ENCODE measurements around the gene GCGR.

Gene GCGR

DNA sequence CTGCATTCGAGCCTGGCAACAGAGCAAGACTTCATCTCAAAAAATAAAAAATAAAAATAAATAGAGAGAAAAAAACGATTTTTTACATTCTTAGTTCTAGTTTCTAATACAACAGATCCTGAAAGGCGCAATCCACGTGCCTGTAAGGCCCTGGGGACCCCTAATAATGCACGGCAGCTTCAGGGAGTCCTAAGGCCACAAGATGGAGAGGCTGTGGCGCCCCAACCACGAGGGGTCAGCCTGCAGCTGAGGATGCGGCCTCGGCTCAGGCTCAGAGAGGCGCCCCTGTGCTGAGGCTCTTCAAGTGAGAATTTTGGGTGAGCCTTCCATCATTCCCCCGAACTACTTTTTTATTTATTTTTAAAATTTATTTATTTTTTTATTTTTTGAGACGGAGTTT lies 45.5 kb downstream of the GCGR start:
- DNase-seq (ENCODE audit: low read depth), result no peak

DNA sequence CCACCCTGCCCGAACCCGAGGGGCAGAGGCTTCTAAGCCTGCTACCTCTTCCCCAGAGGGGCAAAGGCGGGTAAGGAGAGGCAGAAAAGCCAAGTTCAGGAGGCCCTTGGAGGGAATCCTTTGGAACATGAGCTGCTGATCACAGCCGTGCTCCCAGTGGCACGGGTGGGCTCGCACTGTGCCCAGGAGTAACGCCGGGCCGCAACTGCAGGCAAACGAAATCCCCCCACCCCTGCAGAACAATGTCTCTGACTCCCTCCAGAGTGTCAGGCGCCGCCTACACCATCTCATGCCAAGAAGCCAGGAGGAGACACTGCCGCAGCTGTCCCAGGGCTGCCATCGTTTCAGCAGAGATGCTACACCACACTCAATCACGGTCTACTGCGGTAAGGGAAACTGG lies 47.5 kb downstream of the GCGR start:
- no peak for DNase-seq (ENCODE audit: low read depth)

DNA sequence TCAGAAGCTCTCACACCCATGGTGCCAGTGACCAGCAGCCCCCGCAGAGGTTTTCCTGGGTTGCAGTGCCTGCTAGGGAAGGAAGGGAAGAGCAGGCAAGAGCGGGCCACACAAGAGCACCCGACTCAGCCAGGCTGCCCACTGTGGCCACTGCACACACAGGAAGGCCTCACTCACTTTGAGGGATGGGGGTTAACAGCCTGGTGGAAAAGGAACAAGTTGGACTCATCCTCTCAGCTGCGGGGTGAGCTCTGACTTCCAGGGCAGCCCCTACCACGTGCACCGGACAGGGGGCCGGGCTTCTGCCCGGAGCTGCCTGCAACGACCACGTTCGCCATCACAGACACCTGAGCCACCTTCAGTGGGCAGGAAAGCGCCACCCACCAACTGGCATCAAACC lies 48.3 kb downstream of the GCGR start:
- no peak for DNase-seq (ENCODE audit: low read depth)

DNA sequence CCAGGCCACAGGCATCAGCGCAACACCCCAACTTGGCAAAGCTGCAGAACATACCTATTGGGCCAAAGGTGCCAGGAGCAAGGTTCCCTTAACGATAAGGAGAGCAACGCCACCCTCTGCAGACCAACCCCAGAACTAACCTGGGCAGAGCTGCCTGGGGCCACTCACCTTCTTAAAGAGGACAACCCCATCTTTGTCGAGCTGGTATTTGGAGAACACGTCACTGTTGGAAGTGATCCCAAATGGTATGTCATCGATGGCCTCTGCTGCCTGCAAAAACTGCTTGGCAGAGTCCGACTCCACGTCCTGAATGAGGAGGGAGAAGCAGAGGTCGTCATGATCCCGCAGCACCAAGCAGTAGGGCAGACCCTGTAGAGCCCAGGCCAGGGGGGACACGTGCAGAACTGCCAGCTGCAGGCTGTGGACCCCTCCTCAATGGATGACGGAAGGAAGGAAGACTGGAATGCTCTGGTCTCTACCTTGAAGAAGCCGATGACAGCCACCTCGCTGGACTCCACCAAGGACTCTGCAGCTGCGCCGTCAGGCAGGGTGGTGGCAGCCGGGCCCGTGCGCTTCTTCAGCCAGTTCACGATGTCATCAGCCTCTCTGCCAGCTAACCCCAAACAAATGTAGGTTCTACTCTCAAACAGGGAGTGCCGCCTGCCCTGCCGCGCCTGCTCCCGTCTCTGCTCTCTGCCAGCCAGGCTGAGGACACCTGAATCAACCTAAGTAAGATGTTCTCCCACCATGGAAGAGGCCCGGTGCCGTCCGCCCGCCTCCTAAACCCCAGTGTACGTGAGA lies 51.2 kb downstream of the GCGR start:
- DNase-seq (ENCODE audit: low read depth), result no peak

DNA sequence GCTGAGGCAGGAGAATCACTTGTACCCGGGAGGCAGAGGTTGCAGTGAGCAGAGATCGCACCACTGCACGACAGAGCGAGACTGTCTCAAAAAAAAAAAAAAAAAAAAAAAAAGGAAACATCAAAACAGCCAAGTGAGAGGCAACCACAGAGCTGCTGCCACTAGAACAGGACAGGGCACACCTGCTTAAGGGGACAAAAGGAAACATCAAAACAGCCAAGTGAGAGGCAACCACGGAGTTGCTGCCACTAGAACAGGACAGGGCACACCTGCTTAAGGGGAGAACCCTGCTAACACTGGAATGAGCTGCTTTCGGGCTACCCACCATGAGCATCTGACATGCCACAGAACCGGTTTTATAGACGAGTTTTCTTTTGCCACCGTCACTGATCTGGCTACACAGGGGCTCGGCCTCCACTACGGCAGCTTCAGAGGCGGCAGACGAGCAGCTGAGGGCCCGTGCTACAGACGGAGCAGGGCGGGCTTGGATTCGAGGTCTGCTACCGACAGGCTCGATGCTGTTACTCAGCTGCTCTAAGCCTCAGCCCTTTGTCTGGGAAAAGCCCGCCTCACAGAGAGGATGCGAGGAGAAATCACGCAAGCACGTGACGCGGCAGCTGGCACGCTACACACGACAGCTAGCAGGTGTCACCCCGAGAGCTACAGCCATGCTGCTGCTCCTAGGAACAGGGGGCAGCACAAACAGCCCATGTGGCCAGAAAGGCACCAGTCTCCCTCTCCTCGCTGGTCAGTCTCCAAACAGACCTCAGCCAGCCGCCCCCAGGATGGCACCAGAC lies 54.4 kb downstream of the GCGR start:
- DNase-seq (ENCODE audit: low read depth), result no peak

DNA sequence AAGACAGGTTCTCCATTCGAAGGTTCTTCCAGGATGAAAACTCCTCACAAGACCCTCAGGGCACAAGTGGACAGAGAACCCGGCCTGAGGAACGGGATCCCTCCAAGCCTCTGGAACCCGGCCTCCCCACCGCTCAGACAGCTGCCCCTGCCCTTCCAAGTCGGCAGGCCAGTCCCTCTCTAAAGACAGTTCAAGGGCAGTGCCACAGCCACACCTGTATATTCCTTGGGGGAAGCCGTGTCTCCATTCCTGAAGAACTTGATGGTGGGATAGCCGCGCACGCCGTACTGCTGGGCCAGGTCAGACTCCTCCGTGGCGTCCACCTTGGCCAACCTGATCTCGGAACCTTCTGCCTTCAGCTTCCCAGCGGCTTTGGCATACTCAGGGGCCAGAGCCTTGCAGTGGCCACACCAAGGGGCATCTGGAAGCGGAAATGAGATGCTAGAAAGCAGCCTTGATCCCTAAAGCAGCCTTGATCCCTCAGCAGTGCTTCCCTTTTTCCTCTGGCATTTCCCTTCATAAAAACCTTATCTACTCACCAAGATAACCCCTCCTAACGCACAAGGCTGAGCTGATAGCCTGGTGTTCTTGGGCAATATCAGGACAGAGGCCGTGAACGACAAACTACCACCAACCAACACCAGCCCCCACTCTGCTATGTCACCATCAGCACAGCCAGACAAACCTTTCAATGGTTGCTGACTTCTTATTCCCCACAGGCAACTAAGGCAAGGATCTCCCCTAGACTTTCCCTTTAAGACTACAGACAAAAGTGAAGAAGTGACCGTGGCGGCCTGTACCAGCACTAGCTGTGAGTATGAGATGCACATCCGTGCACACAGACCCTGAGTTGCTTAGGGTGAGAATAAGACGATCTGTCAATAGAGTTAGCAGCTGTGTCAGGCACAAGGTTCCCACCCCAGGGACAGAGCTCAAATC lies 55.3 kb downstream of the GCGR start:
- no peak for DNase-seq (ENCODE audit: low read depth)

DNA sequence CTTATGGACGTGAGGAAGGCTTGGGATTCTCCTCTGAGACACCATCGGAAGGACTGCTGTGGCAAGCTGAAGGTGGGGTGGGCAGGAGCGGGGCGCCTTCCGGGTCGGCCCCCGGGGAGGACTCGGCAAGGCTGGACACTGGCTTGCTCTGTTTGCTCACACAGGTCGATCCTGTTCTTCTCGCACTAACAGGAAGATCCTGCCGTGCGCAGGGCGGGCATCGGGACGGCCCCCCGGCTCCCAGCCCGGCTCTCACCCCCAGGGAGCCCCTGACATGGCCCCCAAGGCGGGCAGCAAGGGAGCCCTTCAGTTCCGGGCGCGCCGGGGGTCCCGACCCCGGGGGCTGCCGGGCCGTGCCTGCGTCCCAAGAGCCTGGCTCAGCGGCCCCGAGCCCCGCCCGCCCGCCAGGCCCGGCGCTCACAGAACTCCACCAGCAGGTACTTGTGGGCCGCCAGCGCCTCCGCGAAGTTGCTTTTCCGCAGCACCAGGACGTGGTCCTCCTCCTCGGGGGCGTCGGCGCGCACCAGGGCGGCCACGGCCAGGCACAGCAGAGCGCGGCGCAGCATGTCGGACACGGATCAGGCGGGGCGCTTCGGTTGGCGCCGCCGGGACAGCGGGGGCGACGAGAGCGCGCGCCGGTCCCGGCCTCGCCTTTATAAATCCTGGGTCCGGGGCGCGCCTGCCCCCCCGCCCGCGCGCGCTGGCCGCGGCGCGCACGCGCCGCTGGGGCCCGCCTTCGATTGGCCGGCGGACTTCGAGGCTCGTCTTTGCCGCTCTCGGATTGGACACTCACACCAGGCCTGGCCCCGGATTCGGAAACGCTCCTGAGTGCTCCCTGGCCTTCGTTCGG lies 56.2 kb downstream of the GCGR start, which contains the start of gene P4HB:
Gene P4HB (minus strand): TSS at position 630 of the 850 bp plus-strand sequence. CDS start 64 bp downstream, at position 566.
- DNase-seq (ENCODE audit: low read depth), result no peak

DNA sequence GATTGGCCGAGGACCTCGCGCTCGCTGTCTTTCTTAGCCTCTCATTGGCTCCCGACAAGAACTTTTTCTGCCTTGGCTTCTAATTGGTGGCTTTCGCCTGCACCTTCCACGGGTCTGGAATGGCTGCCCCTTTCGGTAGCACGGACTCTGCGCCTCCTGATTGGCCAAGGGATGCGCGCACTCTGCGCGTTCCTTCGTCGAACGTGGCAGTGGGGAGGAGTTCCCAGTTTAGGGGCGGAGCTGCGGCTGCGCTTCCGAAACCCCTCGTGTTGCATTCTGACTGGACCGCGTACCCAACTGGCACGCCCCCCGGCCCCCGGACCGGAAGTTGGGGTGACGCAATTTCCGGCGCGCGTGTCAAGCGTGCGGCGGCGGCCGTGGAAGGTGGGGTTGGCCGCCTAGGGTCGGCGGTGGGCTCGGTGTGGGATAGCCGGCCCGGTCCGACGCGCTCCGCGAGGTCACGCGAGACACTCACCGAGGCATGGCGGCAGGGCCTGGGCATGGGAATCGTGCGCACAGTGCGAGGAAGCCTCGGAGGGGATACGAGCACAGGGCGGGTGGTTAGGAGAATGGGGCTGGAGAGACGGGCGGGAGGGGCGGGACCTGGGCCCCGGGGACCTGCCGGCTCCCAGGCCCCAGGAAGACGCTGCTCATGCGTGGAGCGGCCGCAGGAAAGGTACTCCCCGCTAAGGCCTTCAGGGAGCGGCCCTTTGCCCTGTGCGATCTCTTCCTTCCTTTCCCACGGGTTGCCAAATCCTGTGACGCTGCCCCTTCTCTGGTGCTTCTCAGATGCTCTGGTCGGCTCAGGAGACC lies 57.0 kb downstream of the GCGR start:
- peak; percentile 99 for DNase-seq (ENCODE audit: low read depth)

DNA sequence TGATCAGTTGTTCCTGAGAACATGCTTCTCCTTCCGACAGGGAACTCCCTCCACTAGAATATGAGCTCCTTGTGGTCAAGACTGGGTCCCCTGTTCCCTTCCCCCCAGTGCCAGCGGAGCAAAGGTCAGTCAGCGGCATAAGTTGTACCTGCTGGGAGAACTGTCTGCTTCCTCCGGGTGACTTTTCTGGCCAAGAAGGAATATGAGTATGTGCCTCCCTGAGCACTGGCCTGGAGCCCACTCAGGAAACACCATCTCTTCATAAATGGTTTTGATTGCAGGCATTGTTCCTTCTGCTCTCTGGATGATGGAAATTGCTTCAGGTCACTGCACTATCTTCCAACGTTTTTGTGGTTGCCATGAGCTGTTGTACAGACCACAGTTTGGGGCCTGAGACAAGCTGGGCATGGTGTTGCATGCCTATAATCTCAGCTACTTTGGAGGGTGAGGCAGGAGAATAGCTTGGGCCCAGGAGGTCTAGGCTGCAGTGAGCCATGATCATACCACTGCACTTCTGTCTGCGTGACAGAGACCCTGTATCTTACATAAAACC lies 59.2 kb downstream of the GCGR start:
- no peak for DNase-seq (ENCODE audit: low read depth)

Data from stimulated activated CD8-positive, alpha-beta memory T cell treated with anti-CD3 and anti-CD28 coated beads, Interleukin-12 subunit alpha, Interleukin-12 subunit beta, amount 100 ng/mL, for 1 hour (primary cell).